ENCODE results near the gene ZNF302.

- no peak for TF ChIP-seq CTCF (IDR thresholded peaks at IDR 0.05 in 8 of 11, conservative IDR thresholded peaks at IDR 0.05 in 3 of 11)
- no peak for TF ChIP-seq POLR2AphosphoS5 (IDR thresholded peaks at IDR 0.05)
- TF ChIP-seq POLR2A (IDR thresholded peaks at IDR 0.05): no peak
Measured at GRCh38 chr19:34642241-34642640, 35.2 kb upstream of the ZNF302 start.
